Endothelial cell of umbilical vein (primary cell): ENCODE results near the gene LDLRAD2. TPM values are rescaled to one million over a fixed set of nuclear protein-coding genes. Genes with fewer than 3 reads are reported as not detected.
A peak's percentile ranks its signal among the peaks of the same experiment; 100 is the strongest.

Experiments used
- BruUV-seq: library from RNA; stranded (reverse); fragments of 400-500 nt; replicated peaks from 2 replicates; lab custom pipeline; 2021; lab: Mats Ljungman, UMichigan
- CTCF ChIA-PET: fragments of 300-600, 350-600 bp; sonication (Branson Sonifier 250); formaldehyde crosslinking; loops from one replicate; lab custom pipeline; 2021; ENCODE audit warnings: antibody characterized with exemption, inconsistent platforms; lab: Charles Lee
- POLR2A ChIA-PET: fragments of 300-600, 350-600 bp; sonication (Branson Sonifier 250); formaldehyde crosslinking; loops from one replicate; lab custom pipeline; 2021; ENCODE audit warnings: antibody characterized with exemption, inconsistent platforms; lab: Charles Lee
- DNase-seq: peaks from one replicate; pipeline ENCODE4 v3.0.0-alpha.2; 2011; ENCODE audit warnings: low read depth, low spot score
- FAIRE-seq: peaks from 2 replicates; lab custom pipeline; 2011; peaks lifted over from hg19 to GRCh38; lab: Jason Lieb, UNC
- H2AFZ ChIP-seq: 2 replicates; pipeline ENCODE4 v1.6.0; 2012; ENCODE audit warnings: low read depth, low read length, control low read depth, inconsistent platforms
- H3K27ac ChIP-seq: 2 replicates; pipeline ENCODE4 v1.5.1; 2011; ENCODE audit warnings: low read depth, mild to moderate bottlenecking, control low read depth, low read length, moderate library complexity; ENCODE audit not compliant: insufficient read depth
- H3K27me3 ChIP-seq, 2 experiments: 2 replicates each; pipeline versions ENCODE4 v1.6.0 to v1.6.1; 2011; ENCODE audit warnings: low read length in 2 of 2, mixed read lengths in 1 of 2; ENCODE audit not compliant: control insufficient read depth in 2 of 2, insufficient read depth in 2 of 2
- H3K36me3 ChIP-seq, 2 experiments: 2 replicates in 1 of 2; 3 replicates in 1 of 2; pipeline ENCODE4 v1.5.1; 2011; ENCODE audit warnings: low read length in 2 of 2, mild to moderate bottlenecking in 1 of 2, moderate library complexity in 1 of 2; ENCODE audit not compliant: control insufficient read depth in 2 of 2, insufficient read depth in 2 of 2; ENCODE audit errors: extremely low read depth in 1 of 2
- H3K4me1 ChIP-seq: 3 replicates; pipeline ENCODE4 v1.5.1; 2011; ENCODE audit warnings: mild to moderate bottlenecking, low read length; ENCODE audit not compliant: control insufficient read depth, insufficient read depth; ENCODE audit errors: extremely low read depth
- H3K4me2 ChIP-seq: 2 replicates; pipeline ENCODE4 v1.6.1; 2011; ENCODE audit warnings: low read length, control low read depth, mixed read lengths; ENCODE audit not compliant: insufficient read depth
- H3K4me3 ChIP-seq, 3 experiments: fragments of 200-600 bp in 1 of 3; sonication (generic), shearing (Covaris generic) in 1 of 3; replicated peaks in 1 of 3; 2 replicates each; pipeline ENCODE4 v1.5.1; 2011 to 2016; ENCODE audit warnings: control low read depth in 3 of 3, low read length in 3 of 3, mild to moderate bottlenecking in 2 of 3, inconsistent platforms in 1 of 3, low read depth in 1 of 3, moderate library complexity in 1 of 3; ENCODE audit not compliant: insufficient read depth in 1 of 3
- H3K79me2 ChIP-seq: 2 replicates; pipeline ENCODE4 v1.6.0; 2012; ENCODE audit warnings: low read length, inconsistent platforms; ENCODE audit not compliant: control insufficient read depth, insufficient read depth
- H3K9ac ChIP-seq: replicated peaks from 2 replicates; pipeline ENCODE3; 2011; ENCODE audit warnings: low read length, control low read depth; ENCODE audit not compliant: insufficient read depth; ENCODE audit errors: extremely low read depth
- H3K9me1 ChIP-seq: replicated peaks from 3 replicates; pipeline ENCODE4 v1.6.0; 2011; ENCODE audit warnings: mild to moderate bottlenecking, low read length; ENCODE audit not compliant: control insufficient read depth, insufficient read depth; ENCODE audit errors: extremely low read depth
- H3K9me3 ChIP-seq: replicated peaks from 2 replicates; pipeline ENCODE4 v1.5.1; 2012; ENCODE audit warnings: low read length, inconsistent platforms; ENCODE audit not compliant: control insufficient read depth, insufficient read depth
- H4K20me1 ChIP-seq: replicated peaks from 2 replicates; pipeline ENCODE3; 2011; ENCODE audit warnings: mild to moderate bottlenecking, low read length; ENCODE audit not compliant: control insufficient read depth, insufficient read depth; ENCODE audit errors: extremely low read depth
- FOS ChIP-seq: IDR thresholded peaks from 2 replicates; pipeline ENCODE4 v1.6.1; 2011; ENCODE audit warnings: mild to moderate bottlenecking, low read length, moderate library complexity, borderline replicate concordance; ENCODE audit not compliant: insufficient read depth
- GATA2 ChIP-seq: IDR thresholded peaks from 2 replicates; pipeline ENCODE4 v1.7.0; 2011; ENCODE audit warnings: low read depth, mild to moderate bottlenecking, moderate library complexity, mixed read lengths, low read length; ENCODE audit not compliant: insufficient read length, insufficient read depth
- POLR2A ChIP-seq: IDR thresholded peaks from 2 replicates; pipeline ENCODE4 v1.6.1; 2012; ENCODE audit warnings: low read depth, mild to moderate bottlenecking, control low read depth, low read length
- POLR2AphosphoS5 ChIP-seq: IDR thresholded peaks from 2 replicates; pipeline ENCODE4 v1.6.1; 2012; ENCODE audit warnings: low read depth, mild to moderate bottlenecking, control low read depth, low read length, moderate library complexity; ENCODE audit not compliant: insufficient read depth
- dilution Hi-C: fragments of 300-500 bp; cut with MboI; formaldehyde crosslinking; loops from one replicate; pipeline ENCODE4 v1.15.0; 2019; ENCODE audit warnings: low sequenced_read_pairs; ENCODE audit not compliant: extremely low pct_ligation_motif_present
- intact Hi-C: fragments of 100-400 bp; cut with micrococcal nuclease; formaldehyde crosslinking; loops from one replicate; pipeline ENCODE4 v1.10.0; 2022
- polyA plus RNA-seq, 4 experiments: library from polyadenylated mRNA; depleted of rRNA in 3 of 4; stranded (reverse) in 3 of 4; unstranded in 1 of 4; fragments of >200 nt; gene quantifications; 2 replicates each; pipeline versions ENCODE4 v1.2.1 to v1.2.3, GENCODE V29; 2011 to 2012; ENCODE audit warnings: missing spikeins in 1 of 4
- total RNA-seq: library from RNA; stranded (reverse); gene quantifications from 2 replicates; pipeline ENCODE4 v1.2.3, GENCODE V29; 2021

Gene LDLRAD2
- total and polyA plus RNA-seq, 2 donors (not counting 3 experiments of a cell fraction or from before 2014, with no cell fraction given), result 0.44 TPM; not detected in 1

GRCh38 chr1:21814981-21815582, 3.0 kb downstream of the LDLRAD2 start:
- Histone ChIP-seq H3K9me3 (no peaks in the 10 kb centered on the region), H3K4me1 (peaks cover 29% of the 10 kb centered on the region), H3K4me3 (no peak overlapping the region), H4K20me1 (no peaks in the 10 kb centered on the region), H3K9ac (no peak overlapping the region), H3K4me2 (no peak overlapping the region), H3K27ac (no peak overlapping the region), H3K79me2 (no peaks in the 10 kb centered on the region), H2AFZ (no peak overlapping the region), H3K36me3 (peaks cover 0 to 3% of the 10 kb centered on the region in 2 experiments), H3K9me1 (no peaks in the 10 kb centered on the region), H3K27me3 (no peaks in the 10 kb centered on the region)
- dilution Hi-C loops, result no loop called here
- POLR2A ChIA-PET, result interaction anchor here (0.8 kb wide), 1 partner anchor 111 kb away, joined by 5 read pairs; no protein-coding TSS in a partner anchor
- no peak for DNase-seq
- intact Hi-C loops, result loop anchor here (2.0 to 5.0 kb wide), 2 partner anchors 32 to 113 kb away; partner anchors contain the start of gene USP48
- CTCF ChIA-PET, result no interaction called here
- no peak for TF ChIP-seq FOS
- TF ChIP-seq POLR2A, result peak; percentile 47
- TF ChIP-seq POLR2AphosphoS5, result peak; percentile 15
- FAIRE-seq, result no peak
- BruUV-seq, result no TSS peak

GRCh38 chr1:21815724-21816321, 3.8 kb downstream of the LDLRAD2 start:
- CTCF ChIA-PET, result no interaction called here
- no peak overlapping the region for H2AFZ ChIP-seq
- peak; percentile 52 for DNase-seq
- no peak overlapping the region for H3K27ac ChIP-seq
- peak; percentile 48 for TF ChIP-seq POLR2AphosphoS5
- no peak for TF ChIP-seq GATA2
- intact Hi-C loops (loop anchor here (2.0 to 5.0 kb wide), 2 partner anchors 33 to 114 kb away; partner anchors contain the start of gene USP48), dilution Hi-C loops (no loop called here)
- no peaks in the 10 kb centered on the region for H3K9me3 ChIP-seq
- H3K79me2 ChIP-seq, result no peaks in the 10 kb centered on the region
- H3K9me1 ChIP-seq, result no peaks in the 10 kb centered on the region
- H3K36me3 ChIP-seq, result peaks cover 3 to 6% of the 10 kb centered on the region in 2 experiments
- H3K4me3 ChIP-seq, result no peak overlapping the region
- no peaks in the 10 kb centered on the region for H3K27me3 ChIP-seq
- H3K4me2 ChIP-seq, result no peak overlapping the region
- POLR2A ChIA-PET, result interaction anchor here (0.8 kb wide), 1 partner anchor 112 kb away, joined by 5 read pairs; no protein-coding TSS in a partner anchor
- FAIRE-seq, result peak; percentile 40
- no TSS peak for BruUV-seq
- no peak overlapping the region for H3K9ac ChIP-seq
- H4K20me1 ChIP-seq, result no peaks in the 10 kb centered on the region
- H3K4me1 ChIP-seq, result peaks cover 34% of the 10 kb centered on the region
